HG03135 (cell line): ENCODE data around the gene ZNF124.

Experiments
- ATAC-seq: cut with Tn5 transposase; IDR thresholded peaks from one replicate; pipeline ENCODE4 v1.9.1; 2021; ENCODE audit warnings: mild to moderate bottlenecking, moderate library complexity; ENCODE audit not compliant: unreplicated experiment

The ZNF124 gene

DNA sequence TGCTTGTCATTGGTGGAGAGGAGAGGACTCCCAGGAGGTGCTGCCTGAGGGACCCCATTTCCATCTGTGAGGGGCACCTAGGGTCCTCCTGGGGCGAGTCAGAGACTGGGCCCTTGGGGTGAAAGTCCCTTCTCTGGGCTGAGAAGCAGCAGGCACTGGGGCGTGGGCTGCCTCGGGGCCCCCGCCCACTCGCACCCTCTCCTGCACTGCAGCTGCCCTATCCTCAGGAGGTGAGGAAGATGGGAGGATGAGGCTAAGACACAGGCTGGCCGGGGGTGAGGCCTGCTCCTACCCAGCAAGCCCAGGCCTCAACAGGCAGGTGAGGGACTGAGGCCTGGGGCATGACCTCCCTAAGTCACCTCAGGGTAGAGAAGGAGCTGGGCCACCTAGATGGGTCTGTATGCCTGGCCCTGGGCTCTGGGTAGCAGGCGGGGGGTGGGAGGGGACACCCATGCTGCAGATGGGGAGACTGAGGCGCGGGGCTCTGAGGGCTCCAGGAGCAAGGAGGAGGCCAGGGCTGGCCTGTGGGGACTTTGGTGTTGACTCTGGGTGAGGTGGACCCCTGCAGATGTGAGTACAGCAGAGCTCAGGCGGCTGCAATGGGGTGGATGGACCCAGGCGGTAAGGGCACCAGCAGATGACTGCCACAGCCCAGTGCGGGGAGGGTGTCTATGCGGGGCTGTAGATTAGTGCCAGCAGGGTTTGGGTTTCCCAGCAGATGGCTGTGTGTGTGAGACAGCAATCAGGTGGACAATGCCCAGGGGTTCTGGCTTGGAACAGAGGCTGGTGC is 57.3 kb downstream of the ZNF124 start:
- no peak for ATAC-seq

GRCh38 chr1:247113733-247114271 is 58.0 kb downstream of the ZNF124 start:
- no peak for ATAC-seq

DNA sequence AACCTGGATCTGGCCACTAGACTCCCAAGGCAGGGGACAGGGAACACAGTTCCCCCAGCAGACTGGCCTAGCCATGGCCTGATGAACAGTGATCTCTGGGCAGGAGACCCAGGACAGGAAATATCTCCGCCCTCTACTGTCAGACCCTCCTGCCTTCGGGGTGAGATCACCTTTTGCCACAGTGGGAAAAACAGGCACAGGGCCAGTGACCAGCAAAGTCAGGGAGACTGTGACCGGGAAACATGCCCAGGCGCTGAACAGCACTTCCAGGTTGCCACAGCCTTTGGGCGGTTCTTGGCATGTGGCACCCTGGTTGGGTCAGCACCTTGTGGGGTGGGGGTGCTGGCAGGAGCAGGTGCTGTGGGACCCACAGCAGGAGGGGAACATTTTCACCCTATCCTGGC is 58.7 kb downstream of the ZNF124 start:
- ATAC-seq = no peak

DNA sequence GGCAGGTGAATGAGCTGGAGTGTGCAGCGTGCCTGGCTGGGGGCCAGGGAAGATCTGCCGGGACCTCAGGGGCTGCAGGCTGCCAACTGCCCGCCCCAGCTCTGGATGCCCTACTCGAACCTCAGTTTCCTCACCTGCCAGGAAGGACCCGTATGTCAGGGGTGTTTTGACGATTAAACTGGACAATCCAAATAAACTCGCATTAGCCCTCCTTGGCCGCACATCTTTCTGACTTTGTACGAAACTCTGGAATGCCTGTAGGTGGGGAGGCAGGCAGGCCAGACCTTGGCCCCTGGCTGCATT is 59.4 kb downstream of the ZNF124 start:
- ATAC-seq = no peak

GRCh38 chr1:247111700-247112478 is 59.9 kb downstream of the ZNF124 start:
- ATAC-seq = no peak

DNA sequence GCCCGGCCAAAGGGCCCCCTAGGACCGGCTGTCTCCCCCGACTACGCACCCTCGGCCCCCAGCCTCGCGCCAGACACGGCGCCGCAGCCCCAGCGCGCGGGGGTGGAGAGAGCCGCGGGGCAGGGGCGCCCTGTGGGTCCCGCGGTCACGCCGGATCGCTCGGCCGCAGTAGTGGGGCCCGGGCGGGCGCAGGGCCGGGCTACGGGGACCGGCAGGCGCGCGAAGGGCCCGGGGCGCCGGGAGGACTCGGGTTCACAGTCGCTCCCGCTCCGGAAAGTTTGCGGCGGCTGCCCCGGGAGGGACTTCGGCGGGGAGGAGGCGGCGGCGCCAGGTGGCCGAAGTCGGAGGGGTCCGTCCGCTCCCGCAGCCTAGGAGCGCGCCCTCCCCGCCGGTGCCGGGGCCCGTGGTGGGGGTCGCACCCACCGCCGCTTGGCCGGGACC is 60.5 kb downstream of the ZNF124 start:
- no peak for ATAC-seq

GRCh38 chr1:247110627-247111258 is 61.1 kb downstream of the ZNF124 start:
- ATAC-seq = no peak

DNA sequence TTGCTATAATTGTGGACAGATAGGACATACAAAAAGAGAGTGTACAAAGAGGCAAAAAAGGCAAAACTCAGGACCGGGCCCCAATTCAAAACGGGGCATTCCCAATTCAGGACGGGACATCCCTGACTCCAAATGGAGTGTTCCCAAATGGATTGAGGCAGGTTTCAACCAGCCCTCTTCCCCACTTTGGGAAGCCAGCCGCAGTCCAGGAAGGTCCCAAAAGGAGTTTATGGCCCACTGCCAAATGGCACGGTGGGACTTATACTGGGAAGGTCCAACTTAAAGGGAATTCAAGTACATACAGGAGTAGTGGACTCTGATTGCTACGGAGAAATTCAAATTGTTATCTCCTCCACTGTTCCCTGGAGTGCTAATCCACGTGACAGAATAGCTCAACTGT is 64.1 kb downstream of the ZNF124 start:
- ATAC-seq = no peak

DNA sequence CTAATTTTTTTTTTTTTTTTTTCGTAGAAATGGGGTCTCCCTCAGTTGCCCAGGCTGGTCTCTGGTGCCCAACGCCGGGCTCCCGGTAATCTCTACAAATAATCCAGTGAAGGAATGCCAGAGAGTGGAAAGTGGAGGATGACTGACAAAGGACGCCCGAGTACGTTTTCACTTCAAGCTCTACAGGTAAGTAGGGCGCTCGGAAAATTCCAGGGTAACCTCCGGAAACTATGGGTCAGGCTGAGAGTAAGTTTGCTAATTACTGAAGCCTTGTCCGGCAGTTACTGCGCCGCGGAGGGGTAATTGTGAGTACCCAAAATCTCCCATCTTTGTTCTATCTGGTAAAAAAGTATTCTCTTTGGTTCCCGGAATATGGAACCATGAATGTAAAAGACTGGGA is 65.9 kb downstream of the ZNF124 start:
- no peak for ATAC-seq
